GM19438 (cell line): ENCODE results near the gene CHSY1.
"Not testable (repeated sequence)": the region's sequence is repeated elsewhere in the genome, so short reads cannot be mapped to it uniquely, and the experiment has no call there.

Experiments
- ATAC-seq: cut with Tn5 transposase; IDR thresholded peaks from one replicate; pipeline ENCODE4 v1.9.1; 2021; ENCODE audit warnings: low read depth; ENCODE audit not compliant: unreplicated experiment

The CHSY1 gene, protein sequence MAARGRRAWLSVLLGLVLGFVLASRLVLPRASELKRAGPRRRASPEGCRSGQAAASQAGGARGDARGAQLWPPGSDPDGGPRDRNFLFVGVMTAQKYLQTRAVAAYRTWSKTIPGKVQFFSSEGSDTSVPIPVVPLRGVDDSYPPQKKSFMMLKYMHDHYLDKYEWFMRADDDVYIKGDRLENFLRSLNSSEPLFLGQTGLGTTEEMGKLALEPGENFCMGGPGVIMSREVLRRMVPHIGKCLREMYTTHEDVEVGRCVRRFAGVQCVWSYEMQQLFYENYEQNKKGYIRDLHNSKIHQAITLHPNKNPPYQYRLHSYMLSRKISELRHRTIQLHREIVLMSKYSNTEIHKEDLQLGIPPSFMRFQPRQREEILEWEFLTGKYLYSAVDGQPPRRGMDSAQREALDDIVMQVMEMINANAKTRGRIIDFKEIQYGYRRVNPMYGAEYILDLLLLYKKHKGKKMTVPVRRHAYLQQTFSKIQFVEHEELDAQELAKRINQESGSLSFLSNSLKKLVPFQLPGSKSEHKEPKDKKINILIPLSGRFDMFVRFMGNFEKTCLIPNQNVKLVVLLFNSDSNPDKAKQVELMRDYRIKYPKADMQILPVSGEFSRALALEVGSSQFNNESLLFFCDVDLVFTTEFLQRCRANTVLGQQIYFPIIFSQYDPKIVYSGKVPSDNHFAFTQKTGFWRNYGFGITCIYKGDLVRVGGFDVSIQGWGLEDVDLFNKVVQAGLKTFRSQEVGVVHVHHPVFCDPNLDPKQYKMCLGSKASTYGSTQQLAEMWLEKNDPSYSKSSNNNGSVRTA

DNA sequence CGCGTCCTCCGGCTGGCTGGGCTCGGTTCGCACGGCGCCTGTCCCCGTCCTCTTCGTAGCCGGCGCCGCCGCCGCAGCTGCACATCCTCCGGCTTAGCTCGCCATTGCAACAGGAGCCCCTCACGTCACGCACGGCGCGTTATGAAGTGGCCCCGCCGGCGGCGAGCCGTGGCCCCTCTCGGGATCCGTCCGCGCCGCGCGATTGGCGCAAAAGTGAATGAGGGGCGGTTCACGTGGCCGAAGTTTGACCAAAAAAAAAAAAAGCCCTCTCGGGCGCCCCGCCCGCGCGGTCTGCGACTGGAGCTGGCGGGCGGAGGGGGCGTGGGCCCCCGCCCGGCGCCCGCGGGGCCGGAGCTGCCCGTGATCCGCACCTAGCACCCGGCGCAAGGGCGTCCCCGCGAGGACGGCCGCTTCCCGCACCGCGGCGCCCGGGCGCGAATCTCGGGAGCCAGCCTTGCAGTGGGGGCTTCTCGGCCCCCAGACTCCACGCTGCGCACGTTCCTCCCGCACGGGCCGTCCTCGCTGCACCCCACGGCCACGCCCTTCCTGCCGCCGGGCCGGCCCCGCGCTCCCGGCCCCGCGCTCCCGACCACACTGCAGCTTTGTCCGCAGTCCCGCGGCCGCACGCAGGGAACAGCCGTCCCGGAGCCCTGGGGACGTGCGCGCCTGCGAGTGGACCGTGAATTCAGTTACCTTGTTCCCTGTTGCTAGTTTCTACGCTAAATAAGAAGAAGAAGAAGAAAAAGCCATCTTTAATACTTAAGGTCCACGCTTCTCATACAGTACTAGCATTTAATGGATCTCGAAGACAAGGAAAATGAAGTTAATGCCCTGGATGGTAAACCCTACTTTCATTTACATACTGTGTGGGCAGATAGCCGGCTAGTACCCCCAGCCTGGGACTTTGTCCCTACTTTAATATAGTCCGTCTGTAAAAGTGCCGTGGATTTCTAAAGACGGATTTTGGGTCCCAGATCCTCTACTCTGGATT lies at the start of gene CHSY1:
TSS of gene CHSY1 (minus strand) at position 219 of the 991 bp plus-strand sequence. CDS start 592 bp downstream, outside the sequence.
- peak; percentile 78 for ATAC-seq

DNA sequence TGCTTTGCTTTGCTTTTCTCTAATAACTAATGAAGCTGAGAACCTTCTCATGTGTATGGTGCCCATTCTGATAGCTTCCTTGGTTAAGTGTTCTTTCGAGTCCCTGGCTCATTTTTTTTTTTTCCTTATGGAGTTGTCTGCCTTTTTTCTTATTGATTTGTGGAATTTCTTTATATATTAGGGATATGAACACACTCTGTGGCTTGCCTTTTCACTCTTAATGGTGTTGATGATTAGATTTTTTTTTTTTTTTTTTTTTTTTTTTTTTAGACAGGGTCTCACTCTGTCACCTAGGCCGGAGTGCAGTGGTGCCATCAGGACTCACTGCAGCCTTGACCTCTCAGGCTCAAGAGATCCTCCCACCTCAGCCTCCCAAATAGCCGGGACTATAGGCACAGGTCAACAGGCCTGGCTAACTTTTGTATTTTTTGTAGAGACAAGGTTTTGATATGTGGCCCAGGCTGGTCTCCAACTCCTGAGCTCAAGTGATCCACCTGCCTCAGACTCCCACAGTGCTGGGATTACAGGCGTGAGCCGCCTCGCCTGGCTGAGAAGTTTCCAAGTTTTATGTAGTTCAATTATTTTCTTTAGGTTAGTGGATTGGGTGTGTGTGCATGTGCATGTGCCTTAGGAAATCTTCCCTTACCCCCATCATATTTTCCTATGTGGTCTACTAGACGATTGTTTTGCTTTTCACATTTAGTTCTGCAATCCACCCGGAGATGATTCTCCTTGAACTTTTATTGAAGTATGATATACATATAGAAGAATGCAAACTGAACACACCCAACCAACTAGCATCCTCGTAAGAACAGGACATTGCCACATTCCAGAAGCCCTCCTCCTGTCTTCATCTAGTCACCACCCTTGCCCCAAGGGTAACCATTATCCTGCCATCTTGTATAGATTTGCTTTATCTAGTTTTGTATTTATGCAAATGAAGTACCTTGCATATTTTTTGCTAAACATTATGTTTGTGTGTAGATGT lies 44.9 kb upstream of the CHSY1 start:
- ATAC-seq = no peak

DNA sequence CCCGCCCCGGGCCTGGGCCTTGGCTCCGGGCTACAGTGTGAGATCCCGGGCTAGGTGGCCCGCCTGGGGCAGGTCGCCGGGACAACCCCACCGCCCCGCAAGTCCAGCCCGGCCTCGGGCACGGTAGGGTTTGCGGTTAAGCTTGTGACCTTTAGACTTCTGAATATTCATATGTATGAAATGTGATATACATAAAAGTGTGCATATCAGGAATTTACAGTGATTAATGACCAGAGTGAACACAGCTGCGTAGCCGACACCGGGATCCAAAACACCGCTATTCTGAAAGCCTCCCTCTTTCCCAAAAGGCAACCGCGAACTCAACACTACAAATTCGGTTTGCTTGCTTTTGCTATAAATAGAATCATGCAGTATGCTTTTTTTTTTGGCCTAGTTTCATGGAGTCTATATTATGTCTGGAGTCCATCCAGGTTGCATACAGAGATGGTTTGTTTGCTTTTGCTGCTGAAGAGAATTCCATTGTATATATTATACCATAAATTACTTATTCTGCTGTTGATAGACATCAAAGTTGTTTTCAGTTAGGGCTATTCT lies 43.8 kb upstream of the CHSY1 start:
- ATAC-seq = no peak

DNA sequence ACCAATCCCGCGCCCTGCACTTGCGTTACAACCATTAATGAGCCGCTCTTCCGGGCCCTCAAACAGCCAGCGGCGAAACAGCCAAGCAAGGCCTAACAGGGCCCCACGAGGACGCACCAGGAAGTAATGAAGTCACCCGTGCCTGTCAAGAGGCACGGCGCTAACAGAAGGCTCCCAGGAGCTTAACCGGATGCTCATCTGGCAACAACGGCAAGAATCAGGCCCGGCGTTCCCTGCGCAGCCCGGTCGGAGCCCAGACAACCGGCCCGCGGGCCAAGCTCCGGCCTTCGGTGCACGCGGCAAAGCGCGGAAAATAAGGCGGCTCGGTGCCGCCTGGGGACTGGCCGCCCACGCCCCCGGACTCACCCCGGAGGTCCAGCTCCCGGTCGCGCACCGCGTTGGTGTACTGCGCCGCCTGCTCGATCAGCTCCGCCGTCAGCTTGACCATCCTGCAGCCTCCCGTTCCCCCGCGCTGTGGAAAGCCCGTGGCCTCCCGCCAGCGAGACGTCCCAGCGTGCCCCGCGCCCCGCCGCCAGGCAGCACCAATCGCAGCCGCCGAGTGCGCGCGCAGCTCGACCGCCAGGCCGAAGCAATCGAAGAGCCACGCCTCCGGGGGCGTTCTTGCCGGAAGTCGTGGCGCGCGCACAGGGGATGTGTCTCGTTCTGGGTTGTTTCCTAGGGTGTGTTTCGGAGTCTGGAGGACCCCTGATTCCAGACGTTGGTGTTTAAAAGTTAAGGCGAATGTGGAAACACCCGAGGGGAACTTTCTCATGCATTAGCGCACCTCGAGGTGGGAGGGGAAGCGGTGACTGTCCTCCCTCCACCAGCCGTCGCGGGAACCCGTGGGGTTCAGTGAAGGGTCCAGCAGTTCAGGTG lies 43.1 kb upstream of the CHSY1 start, which contains the start of gene SNRPA1:
TSS of gene SNRPA1 (minus strand) at position 518 of the 876 bp plus-strand sequence. CDS start at position 448, 70 bp downstream.
- ATAC-seq = peak; percentile 73

DNA sequence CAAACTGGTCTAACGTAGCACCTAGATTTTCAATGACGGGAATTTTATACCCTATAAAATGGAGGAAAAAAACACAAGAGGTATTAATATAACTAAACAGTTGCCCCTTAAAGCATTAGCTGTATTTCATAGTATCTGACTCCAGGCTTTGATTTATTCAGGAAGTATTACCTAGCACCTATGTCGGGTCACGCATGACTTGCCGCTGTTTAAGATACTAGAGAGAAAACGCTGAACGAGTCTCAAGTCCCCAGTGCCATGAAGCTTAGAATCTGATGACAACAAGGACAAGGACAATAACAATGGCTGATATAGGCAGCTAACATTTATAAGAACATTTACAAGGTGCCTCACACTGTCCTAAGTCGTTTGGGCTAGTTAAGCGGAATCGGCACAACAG lies 41.3 kb upstream of the CHSY1 start:
- ATAC-seq = no peak

DNA sequence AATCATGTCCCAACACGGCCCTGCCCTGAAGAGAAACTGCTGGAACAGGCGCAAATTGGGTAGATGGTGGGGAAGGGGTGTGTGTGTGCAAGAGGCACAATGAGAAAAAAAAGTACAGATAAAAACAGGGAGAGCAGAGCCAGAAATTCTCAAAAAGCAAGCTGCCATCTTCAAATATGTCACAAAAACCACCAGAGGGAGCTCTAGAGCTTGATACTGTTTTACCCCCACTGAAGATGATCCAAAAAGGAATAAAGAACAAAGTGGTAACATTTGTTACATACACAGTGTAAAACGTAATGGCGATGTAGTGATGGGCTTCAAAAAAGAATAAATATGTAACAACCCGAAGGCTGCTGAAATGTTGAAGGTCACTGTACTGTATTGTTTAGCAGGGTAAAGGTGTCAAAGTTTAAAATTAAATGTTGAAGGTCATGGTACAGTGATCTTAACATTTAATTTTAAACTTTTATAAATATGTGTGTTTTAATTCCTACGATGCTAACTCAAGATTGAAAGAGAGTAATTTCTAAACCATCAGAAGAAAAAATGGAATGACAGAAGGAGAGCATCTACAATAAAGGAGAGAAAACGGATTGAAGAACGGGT lies 37.2 kb upstream of the CHSY1 start:
- ATAC-seq = no peak

DNA sequence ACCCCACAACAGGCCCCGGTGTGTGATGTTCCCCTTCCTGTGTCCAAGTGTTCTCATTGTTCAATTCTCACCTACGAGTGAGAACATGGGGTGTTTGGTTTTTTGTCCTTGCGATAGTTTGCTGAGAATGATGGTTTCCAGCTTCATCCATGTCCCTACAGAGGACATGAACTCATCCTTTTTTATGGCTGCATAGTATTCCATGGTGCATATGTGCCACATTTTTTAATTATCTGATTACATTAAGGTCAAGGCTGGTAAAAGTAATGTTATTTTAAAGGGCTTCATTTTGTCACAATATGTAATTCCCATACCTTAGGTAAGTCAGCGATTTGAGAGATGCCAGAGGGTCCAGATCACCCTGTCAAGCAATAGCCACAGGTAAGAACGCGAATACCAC lies 35.5 kb upstream of the CHSY1 start:
- ATAC-seq = not testable (repeated sequence)

DNA sequence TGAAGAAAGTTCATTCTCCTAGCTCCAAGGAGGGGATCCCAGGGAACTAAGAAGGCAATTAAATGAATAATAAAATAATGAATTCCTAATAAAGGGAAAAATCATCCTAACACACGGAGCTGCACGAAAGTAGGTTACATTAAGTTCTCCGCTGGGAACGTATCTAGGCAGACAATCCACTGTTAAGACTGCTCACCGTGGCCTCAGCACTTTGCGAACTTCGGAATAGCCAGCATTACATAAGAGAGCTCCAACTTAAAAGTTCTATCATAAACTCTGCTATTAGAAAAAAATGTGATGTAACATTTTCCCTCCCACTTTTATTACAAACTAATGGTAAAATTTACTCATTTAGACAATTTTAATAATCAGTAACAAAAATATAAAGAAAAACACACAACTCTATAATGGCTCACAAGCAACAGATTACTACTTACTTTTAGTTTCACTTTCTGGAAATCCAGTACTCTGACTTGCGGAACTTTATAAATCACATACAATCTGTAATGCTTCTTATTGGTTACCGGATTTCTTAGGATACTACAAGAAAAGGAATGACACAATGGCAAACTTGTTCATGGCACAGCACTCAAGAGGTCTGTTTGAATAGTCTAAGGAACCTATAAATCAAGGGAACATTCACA lies 34.7 kb upstream of the CHSY1 start:
- ATAC-seq = no peak

DNA sequence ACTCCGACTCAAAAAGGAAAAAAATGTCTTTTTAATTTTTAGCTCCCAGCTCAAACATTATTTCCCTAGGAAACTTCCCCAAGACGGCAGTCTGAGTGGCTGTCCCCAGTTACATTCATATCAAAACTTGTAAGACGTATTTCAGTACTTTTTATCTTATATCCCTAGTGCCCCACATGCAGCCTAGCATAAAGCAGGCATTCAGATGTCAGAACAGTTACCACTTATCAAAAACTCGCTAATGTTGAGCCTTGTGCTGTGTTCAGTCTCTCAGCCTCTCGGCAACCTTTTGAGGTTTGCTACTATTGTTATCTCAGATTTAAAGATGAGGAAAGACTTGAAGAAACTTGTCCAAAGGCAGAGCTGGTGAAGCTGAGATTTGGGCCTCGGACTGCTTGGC lies 32.1 kb upstream of the CHSY1 start:
- no peak for ATAC-seq

DNA sequence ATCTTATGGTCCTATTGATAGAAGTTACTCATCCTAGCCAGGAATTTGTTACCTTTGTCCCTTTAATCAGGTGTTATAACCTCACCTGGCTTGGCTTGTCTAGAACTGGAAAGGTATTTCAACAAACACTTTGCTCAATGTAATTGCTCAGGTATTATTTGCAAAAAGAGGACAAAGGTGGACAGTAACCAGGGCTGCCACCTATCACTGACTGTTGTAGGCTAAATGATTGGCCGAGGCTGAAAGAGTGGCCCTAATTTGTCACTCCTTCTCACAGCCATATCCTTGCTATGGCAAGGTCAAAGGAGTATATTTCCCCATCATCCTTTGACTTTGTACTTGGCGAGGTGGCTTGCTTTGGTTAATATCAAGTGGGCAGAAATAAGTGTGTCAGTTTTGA lies 28.2 kb upstream of the CHSY1 start:
- no peak for ATAC-seq

DNA sequence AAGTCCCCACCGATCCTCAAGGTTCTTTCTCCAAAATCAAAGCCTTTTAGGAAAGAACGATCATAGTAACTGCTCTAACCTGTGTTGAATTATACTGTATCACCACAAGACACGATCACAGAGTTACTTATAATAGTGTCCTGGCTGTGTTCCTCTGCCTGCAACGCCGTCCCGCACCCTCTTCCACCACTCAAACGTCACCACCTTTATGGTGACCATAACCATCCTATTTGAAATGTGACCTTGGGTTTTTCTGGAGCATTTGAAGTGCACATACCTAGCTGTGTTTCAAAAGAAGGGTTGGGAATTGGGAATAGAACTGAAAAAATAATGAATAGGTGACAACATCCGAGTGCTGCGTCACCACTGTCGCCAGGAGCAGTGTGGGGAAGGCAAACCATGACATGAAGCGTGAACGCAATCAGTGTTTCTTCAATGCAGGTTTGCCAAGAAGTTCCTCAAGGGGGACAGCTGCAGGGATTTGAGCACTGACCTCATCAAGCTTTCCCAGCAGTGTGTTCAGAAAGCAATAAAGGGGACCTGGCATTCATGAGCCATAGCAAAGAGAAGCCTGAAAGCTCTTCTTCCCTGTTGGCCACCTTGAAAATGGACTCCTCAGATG lies 26.2 kb upstream of the CHSY1 start:
- no peak for ATAC-seq

DNA sequence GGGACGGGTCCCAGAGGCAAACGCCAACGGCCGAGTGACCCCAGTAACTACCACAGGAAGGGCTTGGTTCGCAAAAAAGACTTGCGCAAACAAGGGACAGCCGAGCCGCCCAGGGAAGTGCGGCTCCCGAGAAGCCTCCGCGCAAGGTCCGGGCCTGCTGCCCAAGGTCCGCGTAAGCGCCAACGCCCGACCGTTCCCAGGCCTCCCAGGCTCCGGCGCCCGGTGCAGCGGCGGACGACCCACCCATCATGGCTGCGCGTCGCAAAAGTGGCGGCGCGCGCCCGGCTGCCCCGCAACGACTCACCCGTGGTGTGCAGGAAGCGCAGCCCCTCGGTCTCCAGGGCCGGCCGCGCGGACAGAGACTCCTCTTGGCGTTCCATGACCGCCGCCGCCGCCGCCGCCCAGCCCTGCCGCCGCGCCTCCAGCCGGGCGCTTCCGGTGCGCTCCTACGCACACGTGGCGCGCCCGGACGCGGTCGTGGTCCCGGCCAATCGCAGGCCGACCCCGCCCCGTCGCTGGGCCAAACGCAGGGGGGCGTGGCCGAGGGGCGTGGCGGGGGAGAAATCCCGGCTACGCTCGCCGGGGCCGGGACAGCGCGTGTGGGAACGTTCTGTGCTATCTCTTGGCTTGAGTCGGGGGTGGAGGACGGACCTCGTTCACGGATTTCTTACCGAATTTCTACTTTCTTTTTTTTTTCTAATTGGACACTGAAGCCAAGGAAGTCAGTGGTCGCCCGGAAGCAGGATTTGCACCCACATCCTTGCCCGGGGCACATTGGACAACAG lies 25.4 kb upstream of the CHSY1 start, which contains the start of gene SELENOS:
TSS of gene SELENOS (minus strand) at position 448 of the 785 bp plus-strand sequence. CDS start at position 380, 68 bp downstream.
- peak; percentile 81 for ATAC-seq

DNA sequence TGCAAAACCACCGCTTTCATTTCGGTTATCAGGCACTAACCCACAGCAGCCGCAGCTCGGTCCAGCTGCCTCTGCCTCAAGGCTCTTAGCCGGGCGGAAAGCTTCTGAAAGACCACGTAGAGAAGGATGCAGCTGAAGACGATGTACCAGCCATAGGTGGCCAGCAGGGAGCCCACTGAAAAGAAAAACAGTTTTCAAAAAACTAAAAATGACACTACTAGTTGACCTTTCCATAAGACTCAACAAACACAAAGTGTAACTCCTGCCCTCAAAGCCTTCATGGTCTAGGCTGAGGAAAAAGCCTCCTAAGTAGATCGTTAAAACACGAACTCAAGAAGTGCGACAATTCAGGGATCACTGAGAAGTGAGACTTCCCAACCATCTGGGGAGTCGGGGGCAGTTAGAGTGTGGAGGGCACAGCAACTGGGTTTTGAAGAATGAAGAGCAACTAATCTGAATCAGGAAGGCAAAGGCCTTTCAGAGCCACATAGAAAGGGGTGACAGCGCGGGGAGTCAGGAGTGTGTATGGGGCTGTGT lies 24.7 kb upstream of the CHSY1 start:
- peak; percentile 47 for ATAC-seq

DNA sequence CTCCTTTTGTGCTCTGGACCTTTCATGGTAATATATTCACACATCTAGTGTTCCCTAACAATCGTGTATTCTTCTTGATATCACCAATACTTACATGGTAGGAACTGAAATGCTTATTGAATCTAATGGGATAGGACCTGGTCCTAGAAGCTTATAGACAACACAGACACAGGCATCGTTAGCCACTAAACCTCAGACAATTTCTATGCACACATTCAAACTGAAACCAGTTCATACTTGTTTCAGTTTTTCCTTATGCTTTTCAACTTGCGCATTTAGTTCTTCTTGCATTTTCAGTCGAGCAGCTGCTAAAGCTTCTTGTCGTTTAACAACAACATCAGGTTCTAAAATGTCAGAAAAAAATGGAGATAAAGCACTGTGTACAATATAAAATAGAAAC lies 23.2 kb upstream of the CHSY1 start:
- ATAC-seq = no peak

DNA sequence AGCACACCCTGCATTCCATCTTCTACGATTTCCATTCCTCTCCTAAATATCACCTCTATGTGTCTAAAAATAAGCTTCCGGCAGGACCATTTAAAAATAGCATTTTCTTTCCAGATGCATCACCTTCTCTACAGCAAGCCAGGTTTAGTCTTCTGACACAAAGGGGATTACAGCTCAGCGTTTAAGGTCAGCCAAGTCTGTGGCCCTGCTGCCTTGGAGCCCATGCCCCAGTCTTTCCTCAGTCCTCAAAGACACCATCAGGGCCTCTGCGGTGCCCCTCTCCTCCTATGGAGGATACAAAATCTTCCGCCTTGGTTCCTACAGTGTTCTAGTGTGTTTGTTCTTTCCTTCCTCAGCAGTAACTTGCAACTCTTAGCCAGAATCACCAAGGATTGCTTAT lies 21.7 kb upstream of the CHSY1 start:
- no peak for ATAC-seq
